GM19193 (cell line): Measurements from ENCODE around the gene PRXL2B.

Experiments
- POLR2A ChIP-seq: IDR thresholded peaks from 4 replicates; pipeline ENCODE4 v1.6.1; 2011; ENCODE audit not compliant: insufficient read depth, insufficient read length; ENCODE audit errors: extremely low read depth

PRXL2B gene

GRCh38 chr1:2560299-2561073, 26.1 kb upstream of the PRXL2B start:
- no peak for TF ChIP-seq POLR2A

GRCh38 chr1:2561446-2561845, 25.1 kb upstream of the PRXL2B start:
- no peak for TF ChIP-seq POLR2A

- no peak for TF ChIP-seq POLR2A
Observed at GRCh38 chr1:2561898-2562895, 24.4 kb upstream of the PRXL2B start.

GRCh38 chr1:2563205-2563604, 23.4 kb upstream of the PRXL2B start:
- no peak for TF ChIP-seq POLR2A

GRCh38 chr1:2564006-2564814, 22.4 kb upstream of the PRXL2B start:
- peak; percentile 45 for TF ChIP-seq POLR2A

- TF ChIP-seq POLR2A = no peak
Observed at GRCh38 chr1:2564815-2565374, 21.7 kb upstream of the PRXL2B start.

- no peak for TF ChIP-seq POLR2A
Observed at GRCh38 chr1:2566101-2567045, 20.2 kb upstream of the PRXL2B start.

- TF ChIP-seq POLR2A = no peak
Observed at GRCh38 chr1:2567083-2567679, 19.4 kb upstream of the PRXL2B start.

GRCh38 chr1:2569060-2569459, 17.5 kb upstream of the PRXL2B start:
- no peak for TF ChIP-seq POLR2A

- TF ChIP-seq POLR2A = no peak
Observed at GRCh38 chr1:2570332-2570731, 16.2 kb upstream of the PRXL2B start.

GRCh38 chr1:2571348-2571747, 15.2 kb upstream of the PRXL2B start:
- no peak for TF ChIP-seq POLR2A

GRCh38 chr1:2573250-2573920, 13.2 kb upstream of the PRXL2B start:
- TF ChIP-seq POLR2A = no peak

GRCh38 chr1:2574350-2574749, 12.2 kb upstream of the PRXL2B start:
- TF ChIP-seq POLR2A = no peak
